GM12878 (cell line): ENCODE results near the gene TRIM28. TPM values are rescaled to one million over a fixed set of nuclear protein-coding genes. Genes with fewer than 3 reads are reported as not detected.

Experiments
- CTCF ChIP-seq, 3 experiments: IDR thresholded peaks in 2 of 3; conservative IDR thresholded peaks in 1 of 3; 2 replicates each; pipeline ENCODE4 v1.5.1; 2011; ENCODE audit warnings: low read depth in 3 of 3, low read length in 3 of 3, mild to moderate bottlenecking in 3 of 3, control low read depth in 2 of 3, moderate library complexity in 2 of 3, inconsistent platforms in 1 of 3, mixed read lengths in 1 of 3; ENCODE audit not compliant: control insufficient read depth in 2 of 3, insufficient read depth in 1 of 3; ENCODE audit errors: extremely low read depth in 1 of 3
- ELK1 ChIP-seq: IDR thresholded peaks from 2 replicates; pipeline ENCODE4 v1.6.1; 2012; ENCODE audit warnings: low read depth, low read length, improper control_type of control experiment
- NR2C1 ChIP-seq: fragments of 450-650 bp; IDR thresholded peaks from 2 replicates; pipeline ENCODE4 v1.6.1; 2017; ENCODE audit warnings: antibody characterized with exemption, mild to moderate bottlenecking, moderate library complexity
- RAD21 ChIP-seq: IDR thresholded peaks from 2 replicates; pipeline ENCODE4 v1.6.1; 2011; ENCODE audit warnings: mild to moderate bottlenecking, low read depth, low read length, moderate library complexity; ENCODE audit not compliant: insufficient read depth
- SUPT20H ChIP-seq: IDR thresholded peaks from 2 replicates; pipeline ENCODE4 v1.6.1; 2011; ENCODE audit warnings: low read depth, mild to moderate bottlenecking, low read length, moderate library complexity, borderline replicate concordance; ENCODE audit not compliant: control insufficient read depth
- ZBTB33 ChIP-seq: fragments of 450-650 bp; IDR thresholded peaks from 2 replicates; pipeline ENCODE4 v1.6.1; 2017; ENCODE audit warnings: mild to moderate bottlenecking
- polyA plus RNA-seq, 11 experiments: library from polyadenylated mRNA; depleted of rRNA in 4 of 11; unstranded in 6 of 11; stranded (reverse) in 5 of 11; fragments of >200 nt; fragmentation: Nextera tagmentation in 4 of 11; fragmentation: Illumina TruSeq in 1 of 11; extraction: Ambion mirVana in 4 of 11; extraction: Trizol in 1 of 11; gene quantifications; 1 replicate in 1 of 11; 2 replicates in 10 of 11; pipeline versions ENCODE4 v1.2.1 to v1.2.3, GENCODE V29; 2011 to 2016; ENCODE audit warnings: inconsistent platforms in 2 of 11, missing spikeins in 2 of 11, low read depth in 1 of 11
- total RNA-seq, 4 experiments: library from RNA; depleted of rRNA in 3 of 4; stranded (reverse); fragments of >200 nt in 3 of 4; fragmentation: Illumina TruSeq in 1 of 4; extraction: Trizol in 1 of 4; gene quantifications; 2 replicates each; pipeline versions ENCODE4 v1.2.1 to v1.2.3, GENCODE V29; 2013 to 2021

Gene TRIM28
- total and polyA plus RNA-seq, 10 of the 15 experiments (the other 5 are each of a cell fraction or from before 2014, with no cell fraction given), result 5.0 to 650 (median 296) TPM

- 0 out of 2 replicates have a peak, but pooled peaks have one; percentile 17 for TF ChIP-seq RAD21
- peak in 2 of 3 experiments; percentile 58 to 65; a peak in 3 of 6 replicates for TF ChIP-seq CTCF (IDR thresholded peaks at IDR 0.05 in 2 of 3, conservative IDR thresholded peaks at IDR 0.05 in 1 of 3; ENCODE audit: control insufficient read depth in 2 of 3, extremely low read depth in 1 of 3, insufficient read depth in 1 of 3, low read depth in 3 of 3, low read length in 3 of 3)
- no peak for TF ChIP-seq SUPT20H
- TF ChIP-seq ELK1, result no peak
- no peak for TF ChIP-seq NR2C1
- no peak for TF ChIP-seq ZBTB33
- TF ChIP-seq, all 136 proteins: peak for 9
Observed at GRCh38 chr19:58519087-58519354, 24.8 kb upstream of the TRIM28 start (continued).
